ENCODE measurements around the gene MAPK6. TPM values are rescaled to one million over a fixed set of nuclear protein-coding genes. Genes with fewer than 3 reads are reported as not detected.

MAPK6 gene
- total RNA-seq, 3 donors from 2014 or later, result 20.8 to 32.2 (median 22.0) TPM

DNA sequence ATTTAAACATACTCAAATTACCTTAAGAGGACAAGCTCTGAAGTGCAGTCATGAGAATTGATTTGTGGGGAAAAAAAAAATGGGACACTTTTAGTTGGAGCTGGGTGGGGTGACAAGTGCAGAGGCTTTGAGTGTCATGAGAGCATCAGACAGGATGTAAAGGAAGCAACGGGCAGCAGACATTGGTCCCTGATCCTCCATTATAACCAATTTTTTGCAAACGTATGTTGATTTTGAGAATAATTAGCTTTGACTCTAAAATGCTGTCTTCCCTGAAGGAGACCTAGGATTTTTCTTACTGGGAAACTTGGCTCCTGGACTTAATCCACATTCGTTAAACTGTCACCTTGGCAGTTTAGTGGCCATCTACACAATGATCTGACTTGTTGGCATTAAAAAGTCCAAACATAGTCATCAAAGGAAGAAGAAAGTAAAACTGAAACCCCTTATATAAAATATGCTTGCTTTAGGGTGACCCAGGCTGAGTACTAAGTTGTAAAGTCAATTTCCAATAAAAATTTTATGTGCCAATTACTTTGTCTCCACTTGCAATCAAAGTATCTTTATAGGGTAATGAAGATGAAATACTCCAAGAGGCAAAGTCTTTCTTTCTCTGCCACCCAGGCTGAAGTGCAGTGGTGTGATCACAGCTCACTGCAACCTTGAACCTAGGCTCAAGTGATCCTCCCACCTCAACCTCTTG is 48.0 kb downstream of the MAPK6 start:
- DNase-seq (ENCODE audit: low spot score in 2 of 2), result no peak
- Histone ChIP-seq H3K4me1 (no peaks in the 10 kb centered on the region), H3K27ac (no peak overlapping the region), H3K36me3 (no peaks in the 10 kb centered on the region), H3K4me3 (no peak overlapping the region), H3K27me3 (no peaks in the 10 kb centered on the region), H3K9me3 (no peaks in the 10 kb centered on the region)
- TF ChIP-seq, protein P1, sequence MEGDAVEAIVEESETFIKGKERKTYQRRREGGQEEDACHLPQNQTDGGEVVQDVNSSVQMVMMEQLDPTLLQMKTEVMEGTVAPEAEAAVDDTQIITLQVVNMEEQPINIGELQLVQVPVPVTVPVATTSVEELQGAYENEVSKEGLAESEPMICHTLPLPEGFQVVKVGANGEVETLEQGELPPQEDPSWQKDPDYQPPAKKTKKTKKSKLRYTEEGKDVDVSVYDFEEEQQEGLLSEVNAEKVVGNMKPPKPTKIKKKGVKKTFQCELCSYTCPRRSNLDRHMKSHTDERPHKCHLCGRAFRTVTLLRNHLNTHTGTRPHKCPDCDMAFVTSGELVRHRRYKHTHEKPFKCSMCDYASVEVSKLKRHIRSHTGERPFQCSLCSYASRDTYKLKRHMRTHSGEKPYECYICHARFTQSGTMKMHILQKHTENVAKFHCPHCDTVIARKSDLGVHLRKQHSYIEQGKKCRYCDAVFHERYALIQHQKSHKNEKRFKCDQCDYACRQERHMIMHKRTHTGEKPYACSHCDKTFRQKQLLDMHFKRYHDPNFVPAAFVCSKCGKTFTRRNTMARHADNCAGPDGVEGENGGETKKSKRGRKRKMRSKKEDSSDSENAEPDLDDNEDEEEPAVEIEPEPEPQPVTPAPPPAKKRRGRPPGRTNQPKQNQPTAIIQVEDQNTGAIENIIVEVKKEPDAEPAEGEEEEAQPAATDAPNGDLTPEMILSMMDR (IDR thresholded peaks at IDR 0.05), result no peak
- TF ChIP-seq POLR2AphosphoS5 (IDR thresholded peaks at IDR 0.05) (no peak), POLR2A (IDR thresholded peaks at IDR 0.05) (no peak)
- intact Hi-C loops (cut with DNase I; ENCODE audit: low total_unique reads), result no loop called here

DNA sequence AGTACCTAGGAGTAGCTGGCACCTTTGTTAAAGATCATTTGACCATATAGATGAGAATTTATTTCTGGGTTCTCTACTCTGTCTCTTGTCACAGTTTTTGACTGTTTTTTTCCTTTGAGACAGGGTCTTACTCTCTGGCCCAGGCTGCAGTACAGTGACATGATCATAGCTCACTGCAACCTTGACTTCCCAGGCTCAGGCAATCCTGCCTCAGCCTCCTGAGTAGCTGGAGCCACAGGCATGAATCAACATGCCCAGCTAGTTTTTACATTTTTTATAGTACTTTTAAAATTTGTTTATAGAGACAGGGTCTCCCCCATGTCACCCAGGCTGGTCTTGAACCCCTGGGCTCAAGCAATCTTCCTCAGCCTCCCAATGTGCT is 48.5 kb downstream of the MAPK6 start:
- no peaks in the 10 kb centered on the region for H3K27me3 ChIP-seq
- no peak for TF ChIP-seq POLR2A (IDR thresholded peaks at IDR 0.05)
- TF ChIP-seq POLR2AphosphoS5 (IDR thresholded peaks at IDR 0.05), result no peak
- TF ChIP-seq, protein P1 (IDR thresholded peaks at IDR 0.05), result no peak
- H3K27ac ChIP-seq, result no peak overlapping the region
- intact Hi-C loops (cut with DNase I; ENCODE audit: low total_unique reads), result no loop called here
- no peak for DNase-seq (ENCODE audit: low spot score in 2 of 2)
- H3K4me1 ChIP-seq, result no peaks in the 10 kb centered on the region
- no peaks in the 10 kb centered on the region for H3K9me3 ChIP-seq
- H3K4me3 ChIP-seq, result no peak overlapping the region
- no peaks in the 10 kb centered on the region for H3K36me3 ChIP-seq

DNA sequence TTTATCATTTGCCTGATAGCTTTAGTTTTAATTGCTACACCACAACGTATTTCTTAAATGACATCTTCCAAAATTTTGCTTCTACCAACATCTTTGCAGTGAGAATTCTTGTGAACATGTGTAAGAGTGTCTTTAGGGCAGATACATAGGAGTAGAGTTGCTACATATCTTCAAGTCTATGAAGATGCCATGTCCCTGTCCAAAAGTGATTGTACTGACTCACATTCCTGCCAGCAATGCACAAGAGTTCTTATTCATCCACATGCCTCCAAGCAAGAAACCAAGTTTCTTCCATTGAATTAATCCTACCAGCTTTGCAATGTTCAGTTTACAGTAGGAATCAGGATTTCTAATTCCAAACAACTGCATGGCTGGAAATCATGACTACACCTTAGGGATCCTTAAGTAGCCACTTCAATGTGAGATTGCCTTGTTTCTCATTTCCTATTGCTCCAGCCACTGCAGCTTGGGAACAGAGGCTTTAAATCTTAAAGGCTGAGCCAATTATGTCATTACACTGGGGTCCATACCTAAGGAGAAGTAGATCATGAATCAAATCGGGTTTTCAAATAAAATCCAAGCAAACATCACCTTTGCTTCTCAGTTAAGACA is 49.1 kb downstream of the MAPK6 start:
- Histone ChIP-seq H3K27ac (no peak overlapping the region), H3K27me3 (no peaks in the 10 kb centered on the region), H3K36me3 (no peaks in the 10 kb centered on the region), H3K4me1 (no peaks in the 10 kb centered on the region), H3K9me3 (no peaks in the 10 kb centered on the region), H3K4me3 (no peak overlapping the region)
- TF ChIP-seq POLR2A (IDR thresholded peaks at IDR 0.05) (no peak), POLR2AphosphoS5 (IDR thresholded peaks at IDR 0.05) (no peak)
- TF ChIP-seq, protein P1 (IDR thresholded peaks at IDR 0.05), result no peak
- intact Hi-C loops (cut with DNase I; ENCODE audit: low total_unique reads), result no loop called here
- DNase-seq (ENCODE audit: low spot score in 2 of 2), result no peak

DNA sequence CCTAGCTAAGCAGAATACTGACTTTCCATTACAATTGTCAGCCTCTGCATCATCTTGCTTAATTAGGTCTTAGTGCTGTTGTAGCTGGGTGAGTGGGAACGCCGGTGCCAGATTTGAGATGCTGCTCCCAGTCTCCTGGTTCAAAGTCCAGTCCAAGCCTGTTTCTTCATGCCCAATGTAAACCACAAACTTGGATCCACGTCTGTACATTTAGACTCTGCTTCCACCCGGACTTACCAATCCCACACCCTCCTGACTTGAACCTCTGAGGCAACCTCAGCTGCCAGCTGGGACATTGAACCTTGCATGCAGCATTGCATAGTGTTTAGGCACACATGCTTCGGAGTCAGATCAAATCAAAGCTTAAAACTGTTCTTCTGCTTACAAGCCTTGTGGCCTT is 50.5 kb downstream of the MAPK6 start:
- no peak for TF ChIP-seq POLR2AphosphoS5 (IDR thresholded peaks at IDR 0.05)
- TF ChIP-seq POLR2A (IDR thresholded peaks at IDR 0.05), result no peak
- TF ChIP-seq, protein P1 (IDR thresholded peaks at IDR 0.05), result no peak
- no peak for DNase-seq (ENCODE audit: low spot score in 2 of 2)
- Histone ChIP-seq H3K27ac (no peak overlapping the region), H3K4me3 (no peak overlapping the region), H3K9me3 (no peaks in the 10 kb centered on the region), H3K27me3 (no peaks in the 10 kb centered on the region), H3K4me1 (no peaks in the 10 kb centered on the region), H3K36me3 (no peaks in the 10 kb centered on the region)
- intact Hi-C loops (cut with DNase I; ENCODE audit: low total_unique reads), result no loop called here

DNA sequence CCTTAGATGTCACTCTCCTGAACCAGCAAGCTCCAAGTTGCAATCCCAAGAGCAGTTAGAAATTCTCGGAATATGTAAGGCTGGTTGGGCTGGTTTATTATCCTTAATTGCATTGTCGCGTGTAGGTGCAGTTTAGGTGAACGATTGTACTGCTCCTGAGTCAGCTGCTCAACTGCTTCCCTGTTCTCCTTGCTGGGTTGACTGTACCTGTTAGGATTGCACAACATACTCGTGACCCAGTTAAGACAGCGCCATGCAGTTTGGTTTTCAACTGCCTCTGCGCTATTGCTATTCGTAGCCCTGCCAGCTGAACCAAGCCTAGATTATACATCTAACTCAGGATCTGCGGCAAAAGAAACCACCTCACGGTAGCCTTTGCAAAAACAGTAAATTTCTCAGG is 52.6 kb downstream of the MAPK6 start:
- no peaks in the 10 kb centered on the region for H3K36me3 ChIP-seq
- intact Hi-C loops (cut with DNase I; ENCODE audit: low total_unique reads), result no loop called here
- H3K4me3 ChIP-seq, result peak overlapping the region in 1 of 3 donors; percentile 23
- no peaks in the 10 kb centered on the region for H3K9me3 ChIP-seq
- no peaks in the 10 kb centered on the region for H3K4me1 ChIP-seq
- H3K27ac ChIP-seq, result peak overlapping the region; percentile 50 to 54
- H3K27me3 ChIP-seq, result no peaks in the 10 kb centered on the region
- DNase-seq (ENCODE audit: low spot score in 2 of 2), result peak in 1 of 2 donors; percentile 67
- TF ChIP-seq, protein P1 (IDR thresholded peaks at IDR 0.05), result no peak
- TF ChIP-seq POLR2AphosphoS5 (IDR thresholded peaks at IDR 0.05), result peak in 1 of 3 donors; percentile 72
- no peak for TF ChIP-seq POLR2A (IDR thresholded peaks at IDR 0.05)

All from breast epithelium (tissue), 4 donors.